Keratinocyte (primary cell): ENCODE measurements around the gene MON2. TPM values are rescaled to one million over a fixed set of nuclear protein-coding genes. Genes with fewer than 3 reads are reported as not detected.

Experiments
- DNase-seq: peaks from one replicate; pipeline ENCODE4 v3.0.0-alpha.2; 2011; ENCODE audit warnings: low read depth, missing footprints, low spot score
- FAIRE-seq: peaks from 2 replicates; lab custom pipeline; 2011; peaks lifted over from hg19 to GRCh38; lab: Jason Lieb, UNC
- H2AFZ ChIP-seq: 2 replicates; pipeline ENCODE4 v1.6.0; 2012; ENCODE audit warnings: low read length, control low read depth, inconsistent platforms; ENCODE audit not compliant: control insufficient read depth
- H3K27ac ChIP-seq: 2 replicates; pipeline ENCODE4 v1.5.1; 2011; ENCODE audit warnings: low read length; ENCODE audit not compliant: control insufficient read depth, insufficient read depth
- H3K27me3 ChIP-seq: 3 replicates; pipeline ENCODE4 v1.6.0; 2011; ENCODE audit warnings: low read length; ENCODE audit not compliant: control insufficient read depth, insufficient read depth; ENCODE audit errors: extremely low read depth
- H3K36me3 ChIP-seq, 2 experiments: 2 replicates in 1 of 2; 3 replicates in 1 of 2; pipeline ENCODE4 v1.5.1; 2011; ENCODE audit warnings: low read length in 2 of 2, mild to moderate bottlenecking in 1 of 2; ENCODE audit not compliant: control insufficient read depth in 2 of 2, insufficient read depth in 2 of 2; ENCODE audit errors: extremely low read depth in 1 of 2
- H3K4me1 ChIP-seq: 3 replicates; pipeline ENCODE4 v1.5.1; 2011; ENCODE audit warnings: low read length; ENCODE audit not compliant: control insufficient read depth, insufficient read depth; ENCODE audit errors: extremely low read depth
- H3K4me2 ChIP-seq: 3 replicates; pipeline ENCODE4 v1.6.0; 2011; ENCODE audit warnings: low read depth, low read length; ENCODE audit not compliant: control insufficient read depth, insufficient read depth; ENCODE audit errors: extremely low read depth
- H3K4me3 ChIP-seq, 3 experiments: fragments of 200-600 bp in 1 of 3; sonication (generic) in 1 of 3; 2 replicates in 2 of 3; 3 replicates in 1 of 3; pipeline ENCODE4 v1.5.1; 2011 to 2016; ENCODE audit warnings: low read length in 3 of 3, mild to moderate bottlenecking in 3 of 3, control low read depth in 2 of 3, inconsistent platforms in 1 of 3, low read depth in 1 of 3, mixed read lengths in 1 of 3, mixed run types in 1 of 3, moderate library complexity in 1 of 3; ENCODE audit not compliant: control insufficient read depth in 2 of 3, insufficient read depth in 2 of 3; ENCODE audit errors: extremely low read depth in 1 of 3
- H3K79me2 ChIP-seq: 2 replicates; pipeline ENCODE4 v1.6.0; 2012; ENCODE audit warnings: low read length; ENCODE audit not compliant: control insufficient read depth, insufficient read depth
- H3K9ac ChIP-seq: 3 replicates; pipeline ENCODE4 v1.6.0; 2011; ENCODE audit warnings: low read length; ENCODE audit not compliant: control insufficient read depth, insufficient read depth; ENCODE audit errors: extremely low read depth
- H3K9me1 ChIP-seq: 3 replicates; pipeline ENCODE4 v1.6.0; 2011; ENCODE audit warnings: low read length; ENCODE audit not compliant: control insufficient read depth, insufficient read depth; ENCODE audit errors: extremely low read depth
- H3K9me3 ChIP-seq: 2 replicates; pipeline ENCODE4 v1.5.1; 2012; ENCODE audit warnings: low read depth, low read length; ENCODE audit not compliant: control insufficient read depth
- H4K20me1 ChIP-seq: 3 replicates; pipeline ENCODE4 v1.6.0; 2011; ENCODE audit warnings: low read length; ENCODE audit not compliant: control insufficient read depth, insufficient read depth; ENCODE audit errors: extremely low read depth
- CTCF ChIP-seq, 3 experiments: IDR thresholded peaks in 1 of 3; conservative IDR thresholded peaks in 1 of 3; optimal IDR thresholded peaks in 1 of 3; 2 replicates in 2 of 3; 3 replicates in 1 of 3; pipeline versions ENCODE3 to v1.5.1; 2011; ENCODE audit warnings: low read length in 3 of 3, mild to moderate bottlenecking in 3 of 3, moderate library complexity in 2 of 3, control low read depth in 1 of 3, inconsistent platforms in 1 of 3; ENCODE audit not compliant: insufficient read depth in 2 of 3; ENCODE audit errors: extremely low read depth in 1 of 3
- EZH2 ChIP-seq: IDR thresholded peaks from one replicate; pipeline ENCODE4 v1.6.1; 2012; ENCODE audit warnings: inconsistent platforms, mild to moderate bottlenecking, low read length, moderate library complexity
- dilution Hi-C: fragments of 300-500 bp; cut with MboI; formaldehyde crosslinking; loops from one replicate; pipeline ENCODE4 v1.7.0; 2020; ENCODE audit warnings: low sequenced_read_pairs; ENCODE audit not compliant: extremely low pct_ligation_motif_present
- polyA plus RNA-seq, 5 experiments: library from polyadenylated mRNA; depleted of rRNA in 3 of 5; stranded (reverse) in 3 of 5; stranded (forward) in 1 of 5; unstranded in 1 of 5; fragments of >200 nt; gene quantifications; 1 replicate in 1 of 5; 2 replicates in 3 of 5; 3 replicates in 1 of 5; pipeline versions ENCODE4 v1.2.1 to v1.2.3, GENCODE V29; 2011 to 2012; ENCODE audit warnings: missing spikeins in 2 of 5, low read depth in 1 of 5, low replicate concordance in 1 of 5

MON2 gene
- polyA plus RNA-seq, 1 donor (not counting 4 experiments of a cell fraction or from before 2014, with no cell fraction given), result 18.5 TPM

GRCh38 chr12:62576503-62576902, 109.9 kb downstream of the MON2 start:
- Histone ChIP-seq H3K4me2 (no peak overlapping the region), H3K4me3 (no peak overlapping the region), H3K9me1 (no peaks in the 10 kb centered on the region), H3K27me3 (no peaks in the 10 kb centered on the region), H3K27ac (no peak overlapping the region), H3K4me1 (no peaks in the 10 kb centered on the region), H3K79me2 (no peaks in the 10 kb centered on the region), H3K36me3 (peaks cover 0 to 1% of the 10 kb centered on the region in 2 experiments), H3K9me3 (no peaks in the 10 kb centered on the region), H3K9ac (no peak overlapping the region), H4K20me1 (no peaks in the 10 kb centered on the region), H2AFZ (no peak overlapping the region)
- no peak for FAIRE-seq
- dilution Hi-C loops, result no loop called here
- no peak for TF ChIP-seq EZH2
- no peak for TF ChIP-seq CTCF (optimal IDR thresholded peaks at IDR 0.05 in 1 of 3, IDR thresholded peaks at IDR 0.05 in 1 of 3, conservative IDR thresholded peaks at IDR 0.05 in 1 of 3; ENCODE audit: extremely low read depth in 1 of 3, insufficient read depth in 2 of 3, low read length in 3 of 3)
- DNase-seq, result no peak

GRCh38 chr12:62578726-62579125, 112.1 kb downstream of the MON2 start:
- H3K9me3 ChIP-seq, result no peaks in the 10 kb centered on the region
- no peak overlapping the region for H3K27ac ChIP-seq
- no peaks in the 10 kb centered on the region for H4K20me1 ChIP-seq
- DNase-seq (no peak), FAIRE-seq (no peak)
- no peaks in the 10 kb centered on the region for H3K27me3 ChIP-seq
- H3K9ac ChIP-seq, result no peak overlapping the region
- H3K4me3 ChIP-seq, result no peak overlapping the region
- H3K79me2 ChIP-seq, result no peaks in the 10 kb centered on the region
- no peaks in the 10 kb centered on the region for H3K9me1 ChIP-seq
- no peak overlapping the region for H2AFZ ChIP-seq
- no peaks in the 10 kb centered on the region for H3K4me1 ChIP-seq
- TF ChIP-seq CTCF (optimal IDR thresholded peaks at IDR 0.05 in 1 of 3, IDR thresholded peaks at IDR 0.05 in 1 of 3, conservative IDR thresholded peaks at IDR 0.05 in 1 of 3; ENCODE audit: extremely low read depth in 1 of 3, insufficient read depth in 2 of 3, low read length in 3 of 3), result no peak
- TF ChIP-seq EZH2, result no peak
- dilution Hi-C loops, result no loop called here
- no peak overlapping the region for H3K4me2 ChIP-seq
- H3K36me3 ChIP-seq, result no peaks in the 10 kb centered on the region
